Kidney (tissue), 14 donors: ENCODE results near the gene ARSI. TPM values are rescaled to one million over a fixed set of nuclear protein-coding genes. Genes with fewer than 3 reads are reported as not detected.

Source experiments
- DNase-seq, 5 donors: peaks; one replicate each; pipeline ENCODE4 v3.0.0-alpha.2; 2013 to 2020
- FAIRE-seq: peaks from 2 replicates; lab custom pipeline; 2012; peaks lifted over from hg19 to GRCh38; lab: Jason Lieb, UNC
- H3K27ac ChIP-seq, 2 donors: one replicate each; pipeline ENCODE4 v1.7.0; 2013; ENCODE audit warnings: low read depth in 2 of 2, low read length in 2 of 2, inconsistent platforms in 1 of 2
- H3K27me3 ChIP-seq: one replicate; pipeline ENCODE4 v1.7.1; 2013; ENCODE audit warnings: low read length, inconsistent platforms; ENCODE audit not compliant: control insufficient read depth, insufficient read depth
- H3K36me3 ChIP-seq, 3 donors: one replicate each; pipeline versions ENCODE4 v1.7.0 to v1.7.1; 2013; ENCODE audit warnings: low read length in 3 of 3, control low read depth in 1 of 3, inconsistent platforms in 1 of 3; ENCODE audit not compliant: insufficient read depth in 3 of 3, control insufficient read depth in 2 of 3
- H3K4me1 ChIP-seq, 3 donors: one replicate each; pipeline versions ENCODE4 v1.7.0 to v1.7.1; 2013; ENCODE audit warnings: low read length in 3 of 3, inconsistent platforms in 1 of 3, low read depth in 1 of 3; ENCODE audit not compliant: control insufficient read depth in 2 of 3, insufficient read depth in 2 of 3
- H3K4me3 ChIP-seq, 3 donors: one replicate each; pipeline versions ENCODE4 v1.7.0 to v1.8.1; 2013; ENCODE audit warnings: low read length in 3 of 3, control low read depth in 1 of 3, inconsistent platforms in 1 of 3
- H3K9ac ChIP-seq, 3 donors: one replicate each; pipeline versions ENCODE4 v1.7.0 to v1.7.1; 2013; ENCODE audit warnings: low read length in 3 of 3, control low read depth in 1 of 3, inconsistent platforms in 1 of 3
- H3K9me3 ChIP-seq, 3 donors: one replicate each; pipeline versions ENCODE4 v1.7.0 to v1.7.1; 2013; ENCODE audit warnings: low read length in 3 of 3, control low read depth in 1 of 3, inconsistent platforms in 1 of 3; ENCODE audit not compliant: control insufficient read depth in 2 of 3, insufficient read depth in 1 of 3
- CTCF ChIP-seq: IDR thresholded peaks from 3 replicates; pipeline ENCODE4 v1.5.1; 2012; ENCODE audit warnings: mild to moderate bottlenecking, moderate library complexity, borderline replicate concordance; ENCODE audit not compliant: insufficient read depth; ENCODE audit errors: extremely low read depth
- intact Hi-C: fragments of 100-400 bp; cut with DNase I; formaldehyde crosslinking; loops from one replicate; pipeline ENCODE4 v1.11.1; 2022
- polyA plus RNA-seq: library from polyadenylated mRNA; stranded (reverse); fragments of 350-450 nt; fragmentation: Illumina TruSeq; extraction: RNeasy Lipid Tissue Mini Kit (QIAGEN cat#74804); gene quantifications from one replicate; pipeline ENCODE4 v1.2.3, GENCODE V29; 2014; ENCODE audit warnings: low read depth, low replicate concordance; ENCODE audit not compliant: insufficient read depth
- total RNA-seq: library from RNA; stranded (reverse); fragmentation: NEBNext Ultra II Directional; extraction: Animal tissue kit (Norgen Biotek cat#: 25700); gene quantifications from one replicate; pipeline ENCODE4 v1.2.1, GENCODE V29; 2021
- donor health status: control.
- donor health status: control.
- donor health status: control.
- donor health status: control.
- donor health status: control.
- donor health status: DM: yes; HTN: yes; CAD: no.
- donor health status: Normal renal cell carcinoma (clear cell type).

The ARSI gene
- total and polyA plus RNA-seq, 2 donors from 2014 or later = 0.57 to 1.1 TPM

DNA sequence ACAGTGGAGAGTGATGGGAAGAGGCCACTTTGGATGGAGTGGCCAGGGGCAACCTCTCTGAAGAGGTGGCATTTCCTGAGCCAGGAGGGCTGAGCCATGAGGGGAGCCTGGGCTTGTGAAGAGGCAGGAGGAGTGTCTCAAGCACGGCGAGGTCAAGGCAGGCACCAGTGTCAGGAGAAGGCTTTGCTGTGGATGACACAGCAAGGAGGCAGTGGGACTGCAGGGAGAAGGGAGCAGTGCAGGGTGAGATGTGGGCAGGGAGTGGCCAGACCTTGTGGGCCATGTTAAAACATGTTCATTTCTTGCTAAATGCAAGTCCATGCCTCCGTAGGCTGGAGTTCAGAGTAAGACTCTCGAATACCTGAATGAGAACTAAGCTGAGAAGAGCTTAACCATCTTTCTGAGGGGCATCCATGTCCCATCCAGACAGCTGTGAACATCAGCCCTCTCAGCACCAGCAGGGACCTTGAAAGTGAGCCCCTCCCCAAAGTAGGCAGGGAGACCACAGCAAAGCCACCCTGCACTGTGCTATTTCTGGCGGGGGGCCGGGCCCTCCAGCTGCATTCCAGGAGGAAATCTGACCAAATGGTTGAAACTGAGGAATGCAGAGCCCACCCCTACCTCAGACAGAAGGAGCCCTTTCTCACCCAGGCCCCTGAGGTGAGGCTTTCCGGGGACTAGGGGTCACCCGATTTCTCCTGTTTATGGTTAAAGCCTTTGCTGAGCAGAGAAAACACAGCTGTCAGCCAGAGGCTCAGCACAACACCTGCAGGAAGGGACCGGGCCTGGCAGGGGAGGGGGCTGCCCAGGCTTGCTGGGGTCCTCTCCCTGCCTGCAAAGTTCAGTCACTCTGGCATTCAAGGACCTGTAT, 16.1 kb upstream of the ARSI start:
- intact Hi-C loops = no loop called here
- peaks cover 0 to 5% (median 5%) of the 10 kb centered on the region in 3 donors for H3K4me1 ChIP-seq
- no peaks in the 10 kb centered on the region for H3K27me3 ChIP-seq
- TF ChIP-seq CTCF = no peak
- no peak overlapping the region for H3K4me3 ChIP-seq
- FAIRE-seq (no peak), DNase-seq (no peak)
- no peaks in the 10 kb centered on the region for H3K36me3 ChIP-seq
- H3K27ac ChIP-seq = no peak overlapping the region
- no peaks in the 10 kb centered on the region for H3K9me3 ChIP-seq
- H3K9ac ChIP-seq = no peak overlapping the region

- TF ChIP-seq CTCF = no peak
- intact Hi-C loops = no loop called here
- no peak overlapping the region for H3K9ac ChIP-seq
- H3K27ac ChIP-seq = no peak overlapping the region
- no peak overlapping the region for H3K4me3 ChIP-seq
- no peaks in the 10 kb centered on the region for H3K27me3 ChIP-seq
- DNase-seq = peak in 1 of 5 donors; percentile 83
- H3K4me1 ChIP-seq = peaks cover 0 to 5% (median 5%) of the 10 kb centered on the region in 3 donors
- no peaks in the 10 kb centered on the region for H3K9me3 ChIP-seq
- H3K36me3 ChIP-seq = no peaks in the 10 kb centered on the region
- FAIRE-seq = no peak
Observed at GRCh38 chr5:150317048-150318003, 14.6 kb upstream of the ARSI start.

DNA sequence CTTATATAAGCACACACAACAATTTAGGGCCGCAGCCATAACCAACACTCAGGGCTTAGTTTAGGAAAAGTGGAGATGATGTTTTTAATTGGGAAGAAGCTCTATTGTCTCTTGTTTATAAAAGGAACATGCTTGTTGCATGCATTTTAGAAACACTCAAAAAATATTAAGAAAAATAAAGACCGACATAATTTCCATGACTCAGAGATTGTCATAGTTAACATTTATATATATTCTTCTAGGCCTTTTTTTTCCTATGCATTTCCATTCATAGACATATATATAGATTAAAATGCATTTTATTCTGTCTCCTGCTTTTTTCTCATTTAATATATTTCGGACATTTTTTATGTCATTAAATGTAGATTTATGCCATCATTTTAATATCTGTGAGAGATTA, 13.6 kb upstream of the ARSI start:
- Histone ChIP-seq H3K36me3 (no peaks in the 10 kb centered on the region), H3K4me1 (peaks cover 0 to 5% (median 5%) of the 10 kb centered on the region in 3 donors), H3K9ac (no peak overlapping the region), H3K4me3 (no peak overlapping the region), H3K9me3 (no peaks in the 10 kb centered on the region), H3K27me3 (no peaks in the 10 kb centered on the region), H3K27ac (no peak overlapping the region)
- intact Hi-C loops = no loop called here
- FAIRE-seq (no peak), DNase-seq (no peak)
- TF ChIP-seq CTCF = no peak
